Bone marrow (tissue), 2 donors: ENCODE results near the gene EPM2AIP1.
"Not testable (repeated sequence)": the region's sequence is repeated elsewhere in the genome, so short reads cannot be mapped to it uniquely, and the experiment has no call there.

Experiments
- DNase-seq, 2 donors: peaks; one replicate each; lab custom pipeline; 2025; lab: John Stamatoyannopoulos, UW

Gene EPM2AIP1

DNA sequence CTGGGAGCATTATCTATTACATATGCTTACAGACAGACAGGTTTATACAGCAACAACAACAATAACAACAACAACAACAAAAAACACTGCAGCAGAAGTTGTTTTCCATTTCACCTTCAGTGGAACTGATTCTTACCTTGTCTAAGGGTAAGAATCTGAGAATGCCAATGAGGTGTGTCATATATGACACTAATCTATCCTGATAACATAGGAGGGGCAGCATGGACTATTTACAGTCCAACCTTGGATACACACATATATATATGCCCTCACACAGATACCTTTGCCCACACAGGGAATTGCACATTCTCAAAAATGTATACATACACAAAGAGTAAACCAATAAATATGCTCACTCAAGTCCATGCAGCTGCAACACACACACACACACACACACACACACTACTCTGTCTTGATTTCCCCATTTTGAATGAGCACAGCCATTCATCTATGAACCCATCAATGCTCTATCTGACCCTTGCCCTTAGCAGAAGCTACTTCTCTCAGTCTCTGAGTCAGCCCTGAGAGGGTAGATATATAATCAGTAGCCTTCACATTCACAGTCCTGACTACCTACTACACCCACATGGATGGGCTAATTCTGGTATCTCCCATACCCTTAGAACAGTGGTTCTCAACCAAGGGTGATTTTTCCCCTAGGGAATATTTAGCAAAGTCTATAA, 38.3 kb downstream of the EPM2AIP1 start:
- DNase-seq = no peak

DNA sequence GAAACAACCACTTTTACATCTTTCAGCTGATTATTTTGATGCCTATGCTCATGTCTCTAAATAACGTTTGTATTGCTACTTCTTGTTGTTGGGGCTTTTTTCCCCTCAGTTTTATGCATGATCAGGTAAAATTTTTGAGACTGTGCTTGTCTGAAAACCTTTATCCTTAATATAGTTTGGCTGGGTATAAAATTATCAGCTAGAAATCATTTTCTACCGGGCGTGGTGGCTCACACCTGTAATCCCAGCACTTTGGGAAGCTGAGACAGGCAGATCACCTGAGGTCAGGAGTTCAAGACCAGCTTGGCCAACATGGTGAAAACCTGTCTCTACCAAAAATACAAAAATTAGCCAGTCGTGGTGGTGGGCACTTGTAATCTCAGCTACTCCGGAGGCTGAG, 45.1 kb downstream of the EPM2AIP1 start:
- not testable (repeated sequence) for DNase-seq

- no peak for DNase-seq
Observed at GRCh38 chr3:36945333-36945980, 47.5 kb downstream of the EPM2AIP1 start.

GRCh38 chr3:36944641-36945270, 48.2 kb downstream of the EPM2AIP1 start, which contains the start of gene TRANK1:
TRANK1 (minus strand) TSS chr3:36945054; CDS start chr3:36944809, 245 bp downstream.
- DNase-seq = peak; percentile 54 to 91

- DNase-seq = peak; percentile 22 to 54
Observed at GRCh38 chr3:36944012-36944640, 48.8 kb downstream of the EPM2AIP1 start.

GRCh38 chr3:36943601-36944000, 49.3 kb downstream of the EPM2AIP1 start:
- no peak for DNase-seq

DNA sequence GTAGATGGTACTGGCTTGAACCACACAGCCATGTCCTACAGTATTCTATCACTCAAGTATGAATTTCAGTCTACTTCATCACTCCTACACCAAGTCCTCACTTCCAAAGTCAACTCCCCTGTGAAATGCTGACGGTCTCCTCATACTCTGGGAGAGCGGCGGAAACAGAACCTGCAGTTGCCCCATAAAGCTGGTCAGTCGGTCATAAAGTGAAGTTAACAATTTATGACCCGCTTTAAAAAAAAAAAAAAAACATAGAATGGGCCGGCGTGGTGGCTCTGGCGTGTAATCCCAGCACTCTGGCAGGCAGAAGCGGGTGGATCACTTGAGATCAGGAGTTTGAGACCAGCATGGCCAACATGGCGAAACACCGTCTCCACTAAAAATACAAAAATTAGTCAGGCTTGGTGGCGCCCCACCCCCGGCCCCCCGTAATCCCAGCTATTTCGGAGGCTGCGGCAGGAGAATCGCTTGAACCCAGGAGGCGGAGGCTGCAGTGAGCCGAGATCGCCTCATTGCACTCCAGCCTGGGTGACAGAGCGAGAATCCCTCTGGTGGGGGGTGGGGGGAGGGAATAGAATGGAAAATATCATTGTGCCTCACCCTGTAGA, 50.2 kb downstream of the EPM2AIP1 start:
- no peak for DNase-seq

DNA sequence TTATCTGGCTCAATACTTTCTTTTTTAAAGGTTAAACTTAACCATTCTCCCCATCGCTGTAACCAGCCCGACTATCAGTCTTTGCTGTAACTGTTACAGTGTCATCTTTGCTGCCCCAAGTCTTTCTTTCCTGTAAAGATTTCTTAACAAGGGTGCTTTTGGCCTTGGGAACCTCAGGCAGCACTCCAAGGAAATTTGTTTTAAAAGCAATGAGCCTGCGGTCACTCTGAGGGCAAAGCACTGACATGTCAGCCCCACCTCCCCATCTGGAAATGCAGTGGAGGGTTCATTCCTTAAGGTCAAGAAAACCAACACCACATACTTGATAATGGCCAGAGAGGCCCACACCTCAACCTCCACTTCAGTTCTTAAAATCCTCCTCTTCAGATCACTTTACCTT, 51.3 kb downstream of the EPM2AIP1 start:
- DNase-seq = no peak

DNA sequence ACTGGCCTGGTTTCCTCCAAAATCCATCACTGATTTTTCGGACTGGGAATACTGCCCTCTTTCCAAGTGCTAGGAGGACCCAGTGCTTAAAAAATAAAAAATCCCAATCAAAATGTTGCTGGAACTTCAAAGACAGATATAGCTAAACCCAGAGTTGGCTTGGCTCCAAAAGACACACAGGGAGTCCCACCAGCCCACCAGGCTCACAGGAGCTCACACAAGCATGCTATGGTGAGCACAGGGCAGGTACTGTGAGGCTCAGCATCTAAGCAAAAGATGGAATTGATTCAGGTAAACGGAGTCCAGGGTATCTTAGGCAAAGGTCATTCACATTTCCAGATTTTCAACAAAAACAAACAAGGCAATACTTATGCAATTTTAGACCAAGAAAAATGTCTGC, 51.8 kb downstream of the EPM2AIP1 start:
- no peak for DNase-seq

DNA sequence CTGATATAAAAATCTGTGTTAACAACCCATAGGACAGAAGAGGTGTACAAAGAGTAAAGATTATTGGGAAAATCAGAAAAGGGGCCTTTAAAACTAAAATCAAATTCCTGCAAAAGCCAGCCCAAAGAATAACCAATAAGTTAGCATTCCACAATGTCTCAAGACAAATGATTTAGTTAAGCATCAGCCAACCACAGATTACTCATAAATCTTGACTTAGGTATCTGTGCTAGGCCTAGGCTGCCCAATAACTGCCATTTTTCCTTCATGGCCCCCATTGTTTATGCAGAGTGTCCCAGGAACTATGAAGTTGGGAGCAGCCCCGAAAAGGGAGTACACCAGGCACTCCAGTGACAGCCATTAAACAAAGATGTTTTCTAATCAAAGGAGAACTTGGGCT, 55.4 kb downstream of the EPM2AIP1 start:
- DNase-seq = no peak
